ENCODE measurements around the gene ZC3H4. TPM values are rescaled to one million over a fixed set of nuclear protein-coding genes. Genes with fewer than 3 reads are reported as not detected.

Gene ZC3H4
- total and polyA plus RNA-seq, 10 of the 15 experiments (the other 5 are each of a cell fraction or from before 2014, with no cell fraction given), result 5.1 to 86.3 (median 15.5) TPM

DNA sequence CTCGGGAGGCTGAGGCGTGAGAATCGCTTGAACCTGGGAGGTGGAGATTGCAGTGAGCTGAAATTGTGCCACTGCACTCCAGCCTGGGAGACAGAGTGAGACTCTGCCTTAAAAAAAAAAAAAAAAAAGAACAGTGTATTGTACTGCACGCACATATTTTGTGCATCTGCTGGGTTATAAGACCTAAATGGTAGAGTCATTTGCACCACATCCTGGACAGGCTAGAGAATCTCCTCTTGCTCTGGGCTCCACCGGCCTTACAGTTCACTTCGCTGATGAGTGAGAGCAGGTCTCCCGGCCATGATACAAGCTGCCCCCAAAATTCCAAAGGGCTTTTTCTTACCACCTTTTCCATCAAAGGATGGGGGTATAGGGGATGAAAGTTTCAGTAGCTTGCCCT is 9.8 kb upstream of the ZC3H4 start (continued):
- TF ChIP-seq JUND (IDR thresholded peaks at IDR 0.05; ENCODE audit: low read depth, low read length), result no peak

DNA sequence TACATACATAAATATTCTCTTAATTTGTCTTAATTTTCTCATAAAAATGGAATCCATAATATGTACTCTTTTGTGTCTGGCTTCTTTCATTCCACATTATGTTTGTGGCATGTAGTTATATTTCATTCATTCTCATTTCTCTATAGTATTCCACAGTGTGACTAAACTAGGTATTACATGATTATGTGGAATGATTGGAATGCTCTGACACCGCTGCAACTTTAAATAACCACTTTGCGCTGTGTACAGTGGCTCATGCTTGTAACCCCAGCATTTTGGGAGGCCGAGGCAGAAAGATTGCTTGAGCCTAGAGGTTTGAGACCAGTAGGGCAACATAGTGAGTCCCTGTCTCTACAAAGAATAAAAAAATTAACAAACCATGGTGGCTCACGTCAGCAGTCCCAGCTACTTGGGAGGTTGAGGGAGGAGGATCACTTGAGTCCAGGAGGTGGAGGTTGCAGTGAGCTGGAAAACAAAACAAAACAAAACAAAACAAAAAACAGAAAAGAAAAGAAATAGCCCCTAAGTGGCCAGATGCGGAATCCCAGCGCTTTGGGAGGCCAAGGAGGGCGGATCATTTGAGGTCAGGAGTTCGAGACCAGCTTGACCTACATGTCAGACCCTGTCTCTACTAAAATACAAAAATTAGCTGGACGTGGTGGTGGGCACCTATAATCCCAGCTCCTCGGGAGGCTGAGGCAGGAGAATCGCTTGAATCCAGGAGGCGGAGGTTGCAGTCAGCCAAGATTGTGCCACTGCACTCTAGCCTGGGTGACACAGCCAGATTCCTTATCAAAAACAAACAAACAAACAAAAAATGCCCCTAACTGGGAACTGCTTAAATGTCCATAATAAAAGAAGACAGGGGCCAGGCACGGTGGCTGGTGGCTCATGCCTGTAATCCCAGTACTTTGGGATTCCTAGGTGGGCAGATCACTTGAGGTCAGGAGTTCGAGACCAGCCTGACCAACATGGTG is 9.1 kb upstream of the ZC3H4 start:
- CTCF ChIA-PET, result interaction anchor here (0.8 to 3.1 kb wide), 15 partner anchors 9 to 122 kb away, joined by 3 to 27 read pairs (median 4); partner anchors contain the start of gene ZC3H4
- RAD21 ChIA-PET (ENCODE audit: unreplicated experiment), result interaction anchor here (1.0 to 3.4 kb wide), 5 partner anchors 9 to 87 kb away, joined by 3 to 16 read pairs (median 7); partner anchors contain the start of gene ZC3H4
- Histone ChIP-seq H3K4me2 (ENCODE audit: control insufficient read depth, insufficient read depth) (no peak overlapping the region), H3K4me3 (no peak overlapping the region), H3K9me3 (replicated peaks; ENCODE audit: control insufficient read depth, insufficient read depth, low read length) (no peaks in the 10 kb centered on the region), H4K20me1 (ENCODE audit: control insufficient read depth, insufficient read depth) (no peaks in the 10 kb centered on the region), H2AFZ (ENCODE audit: control insufficient read depth, low read depth, low read length) (no peak overlapping the region), H3K27me3 (replicated peaks in 1 of 2; ENCODE audit: control insufficient read depth in 2 of 2, insufficient read depth in 2 of 2, low read length in 1 of 2) (no peaks in the 10 kb centered on the region), H3K4me1 (ENCODE audit: control insufficient read depth, insufficient read depth, low read length) (no peaks in the 10 kb centered on the region), H3K27ac (ENCODE audit: control insufficient read depth, insufficient read depth) (no peak overlapping the region), H3K79me2 (ENCODE audit: control insufficient read depth, insufficient read depth, low read length) (no peaks in the 10 kb centered on the region), H3K36me3 (ENCODE audit: control insufficient read depth in 2 of 2, insufficient read depth in 2 of 2, low read length in 1 of 2) (no peaks in the 10 kb centered on the region), H3K9ac (ENCODE audit: control insufficient read depth, insufficient read depth, low read length) (no peak overlapping the region)
- intact Hi-C loops (cut with micrococcal nuclease; ENCODE audit: unreplicated experiment) (no loop called here), in situ Hi-C loops (cut with MboI) (no loop called here)
- 43% methylated on average over 14 of the region's 14 CpGs for WGBS (ENCODE audit: insufficient coverage, insufficient replicate concordance, low lambda C conversion rate, missing lambda C conversion rate)
- SMC1A ChIA-PET (ENCODE audit: uncharacterized antibody, unreplicated experiment), result interaction anchor here (1.1 to 5.4 kb wide), 6 partner anchors 9 to 110 kb away, joined by 3 to 28 read pairs (median 7); partner anchors contain the start of gene ZC3H4
- ATAC-seq (no peak), DNase-seq (ENCODE audit: low read depth, low spot score) (no peak), FAIRE-seq (no peak)
- TF ChIP-seq EED (IDR thresholded peaks at IDR 0.05; ENCODE audit: low read depth) (no peak), SREBF1 (IDR thresholded peaks at IDR 0.05; ENCODE audit: low read length) (no peak), BMI1 (IDR thresholded peaks at IDR 0.05; ENCODE audit: borderline replicate concordance) (no peak), TAF1 (IDR thresholded peaks at IDR 0.05; ENCODE audit: borderline replicate concordance, low read depth, low read length) (no peak), ZNF24 (IDR thresholded peaks at IDR 0.05) (no peak), ZSCAN29 (IDR thresholded peaks at IDR 0.05) (no peak), SIN3A (IDR thresholded peaks at IDR 0.05; ENCODE audit: low read depth, low read length) (no peak), BRCA1 (IDR thresholded peaks at IDR 0.05; ENCODE audit: low read depth, low read length) (no peak), TCF12 (IDR thresholded peaks at IDR 0.05; ENCODE audit: low read depth, low read length) (no peak)
- POLR2A ChIA-PET, result interaction anchor here (0.6 to 1.9 kb wide), 2 partner anchors 9 to 11 kb away, joined by 3 to 7 read pairs; partner anchors contain the start of gene ZC3H4
- no TSS peak for BruUV-seq (replicated peaks)

Measured in GM12878 (cell line).